CD4-positive, alpha-beta T cell (primary cell): Measurements from ENCODE around the gene CDC37. TPM values are rescaled to one million over a fixed set of nuclear protein-coding genes. Genes with fewer than 3 reads are reported as not detected.
A peak's percentile ranks its signal among the peaks of the same experiment; 100 is the strongest.

Source experiments
- ATAC-seq: fragments of 200-7000 bp; cut with Tn5 transposase; one replicate; pipeline ENCODE4 v1.10.0; 2022; ENCODE audit warnings: mild to moderate bottlenecking; ENCODE audit not compliant: poor library complexity
- CTCF ChIA-PET: fragments of 350-600 bp; sonication (Branson Sonifier 250); formaldehyde crosslinking; loops from one replicate; lab custom pipeline; 2021; ENCODE audit warnings: antibody characterized with exemption, inconsistent platforms; lab: Charles Lee
- POLR2A ChIA-PET: fragments of 350-600 bp; sonication (Branson Sonifier 250); formaldehyde crosslinking; loops from one replicate; lab custom pipeline; 2021; ENCODE audit warnings: antibody characterized with exemption, inconsistent platforms; lab: Charles Lee
- DNase-seq, 14 experiments: peaks; one replicate each; pipeline ENCODE4 v3.0.0-alpha.2; 2013 to 2020; ENCODE audit warnings: mixed read lengths in 2 of 14
- H3K27ac ChIP-seq, 2 donors: one replicate each; pipeline versions ENCODE4 v1.5.1 to v1.7.0; 2013; ENCODE audit warnings: low read length in 2 of 2, low read depth in 1 of 2, mild to moderate bottlenecking in 1 of 2
- H3K27me3 ChIP-seq, 2 experiments: 1 replicate in 1 of 2; 2 replicates in 1 of 2; pipeline versions ENCODE4 v1.6.1 to v1.7.0; 2013; ENCODE audit warnings: low read length in 2 of 2, control low read depth in 1 of 2, mild to moderate bottlenecking in 1 of 2, moderate library complexity in 1 of 2; ENCODE audit not compliant: insufficient read depth in 2 of 2, control insufficient read depth in 1 of 2
- H3K36me3 ChIP-seq: one replicate; pipeline ENCODE4 v1.6.1; 2013; ENCODE audit warnings: low read length, control low read depth; ENCODE audit not compliant: insufficient read depth
- H3K4me1 ChIP-seq: one replicate; pipeline ENCODE4 v1.6.1; 2013; ENCODE audit warnings: low read length, control low read depth; ENCODE audit not compliant: insufficient read depth
- H3K4me3 ChIP-seq: one replicate; pipeline ENCODE4 v1.5.1; 2013; ENCODE audit warnings: mild to moderate bottlenecking, low read length, moderate library complexity
- H3K9me3 ChIP-seq, 2 experiments: 1 replicate in 1 of 2; 2 replicates in 1 of 2; pipeline versions ENCODE4 v1.6.1 to v1.7.0; 2013; ENCODE audit warnings: low read length in 2 of 2, mild to moderate bottlenecking in 2 of 2, control low read depth in 1 of 2, moderate library complexity in 1 of 2; ENCODE audit not compliant: control insufficient read depth in 1 of 2, insufficient read depth in 1 of 2
- H3K27ac Mint-ChIP-seq: one replicate; pipeline ENCODE4 v1.8.0; 2020; ENCODE audit warnings: mixed read lengths
- H3K27me3 Mint-ChIP-seq: one replicate; pipeline ENCODE4 v1.8.0; 2021; ENCODE audit warnings: mixed read lengths
- H3K36me3 Mint-ChIP-seq: one replicate; pipeline ENCODE4 v1.8.0; 2021; ENCODE audit warnings: low read depth, mixed read lengths
- H3K4me1 Mint-ChIP-seq: one replicate; pipeline ENCODE4 v1.8.0; 2021; ENCODE audit warnings: low read depth, mixed read lengths
- H3K4me3 Mint-ChIP-seq: one replicate; pipeline ENCODE4 v1.8.0; 2020; ENCODE audit warnings: mild to moderate bottlenecking, mixed read lengths
- H3K9me3 Mint-ChIP-seq: one replicate; pipeline ENCODE4 v1.8.0; 2020; ENCODE audit warnings: mixed read lengths
- intact Hi-C, 2 experiments: fragments of 100-400 bp; cut with DNase I in 1 of 2; cut with micrococcal nuclease in 1 of 2; formaldehyde crosslinking; loops; one replicate each; pipeline versions ENCODE4 v1.15.1 to v1.9.0; 2023 to 2025; cut with DNase I, micrococcal nuclease
- total RNA-seq, 174 experiments: library from RNA in 2 of 174; stranded (reverse) in 2 of 174; gene quantifications; one replicate each; pipeline ENCODE4 v1.2.3 and lab custom pipeline; 2021 to 2026
- TF ChIP-seq, protein P1 (sequence below): fragments of 200-600 bp; IDR thresholded peaks from one replicate; pipeline ENCODE4 v1.8.0; 2022; ENCODE audit warnings: antibody characterized with exemption, mild to moderate bottlenecking

CDC37 gene
- total RNA-seq, 2 experiments from 2014 or later, result 162 to 164 TPM

DNA sequence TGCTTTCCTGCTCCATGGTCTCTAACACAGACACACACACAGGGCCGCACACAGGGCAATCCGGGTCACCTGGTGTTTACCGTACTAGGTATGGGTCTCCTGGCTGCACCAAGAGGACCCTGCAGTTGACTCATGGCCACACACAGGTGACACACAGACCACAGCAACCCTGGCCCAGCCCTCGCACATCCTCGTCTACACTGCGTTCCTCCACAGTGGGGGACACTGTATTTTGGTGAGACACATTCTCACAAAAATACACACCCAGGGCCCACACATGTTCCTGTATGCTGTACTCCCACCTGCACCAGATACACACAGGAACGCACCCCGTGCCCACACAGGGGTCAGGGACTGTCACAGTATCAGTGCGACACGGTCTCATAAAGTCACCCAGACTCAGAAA lies 29.8 kb upstream of the CDC37 start:
- peaks cover 41% of the 10 kb centered on the region for H3K4me1 Mint-ChIP-seq
- Histone ChIP-seq H3K27ac (no peak overlapping the region), H3K4me1 (peaks cover 54% of the 10 kb centered on the region), H3K27me3 (peaks cover 17 to 19% of the 10 kb centered on the region in 2 experiments), H3K9me3 (peaks cover 0 to 8% of the 10 kb centered on the region in 2 experiments), H3K36me3 (no peaks in the 10 kb centered on the region), H3K4me3 (no peak overlapping the region)
- H3K9me3 Mint-ChIP-seq, result no peaks in the 10 kb centered on the region
- intact Hi-C loops, result no loop called here
- ChIA-PET POLR2A (no interaction called here), CTCF (interaction anchor here (3.5 kb wide), 1 partner anchor 17 kb away, joined by 18 read pairs; no protein-coding TSS in a partner anchor)
- H3K27ac Mint-ChIP-seq, result peak overlapping the region; percentile 31
- ATAC-seq (no peak), DNase-seq (no peak)
- TF ChIP-seq, protein P1, sequence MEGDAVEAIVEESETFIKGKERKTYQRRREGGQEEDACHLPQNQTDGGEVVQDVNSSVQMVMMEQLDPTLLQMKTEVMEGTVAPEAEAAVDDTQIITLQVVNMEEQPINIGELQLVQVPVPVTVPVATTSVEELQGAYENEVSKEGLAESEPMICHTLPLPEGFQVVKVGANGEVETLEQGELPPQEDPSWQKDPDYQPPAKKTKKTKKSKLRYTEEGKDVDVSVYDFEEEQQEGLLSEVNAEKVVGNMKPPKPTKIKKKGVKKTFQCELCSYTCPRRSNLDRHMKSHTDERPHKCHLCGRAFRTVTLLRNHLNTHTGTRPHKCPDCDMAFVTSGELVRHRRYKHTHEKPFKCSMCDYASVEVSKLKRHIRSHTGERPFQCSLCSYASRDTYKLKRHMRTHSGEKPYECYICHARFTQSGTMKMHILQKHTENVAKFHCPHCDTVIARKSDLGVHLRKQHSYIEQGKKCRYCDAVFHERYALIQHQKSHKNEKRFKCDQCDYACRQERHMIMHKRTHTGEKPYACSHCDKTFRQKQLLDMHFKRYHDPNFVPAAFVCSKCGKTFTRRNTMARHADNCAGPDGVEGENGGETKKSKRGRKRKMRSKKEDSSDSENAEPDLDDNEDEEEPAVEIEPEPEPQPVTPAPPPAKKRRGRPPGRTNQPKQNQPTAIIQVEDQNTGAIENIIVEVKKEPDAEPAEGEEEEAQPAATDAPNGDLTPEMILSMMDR, result no peak
- peaks cover 3% of the 10 kb centered on the region for H3K36me3 Mint-ChIP-seq
- peaks cover 41% of the 10 kb centered on the region for H3K27me3 Mint-ChIP-seq
- peak overlapping the region; percentile 75 for H3K4me3 Mint-ChIP-seq

DNA sequence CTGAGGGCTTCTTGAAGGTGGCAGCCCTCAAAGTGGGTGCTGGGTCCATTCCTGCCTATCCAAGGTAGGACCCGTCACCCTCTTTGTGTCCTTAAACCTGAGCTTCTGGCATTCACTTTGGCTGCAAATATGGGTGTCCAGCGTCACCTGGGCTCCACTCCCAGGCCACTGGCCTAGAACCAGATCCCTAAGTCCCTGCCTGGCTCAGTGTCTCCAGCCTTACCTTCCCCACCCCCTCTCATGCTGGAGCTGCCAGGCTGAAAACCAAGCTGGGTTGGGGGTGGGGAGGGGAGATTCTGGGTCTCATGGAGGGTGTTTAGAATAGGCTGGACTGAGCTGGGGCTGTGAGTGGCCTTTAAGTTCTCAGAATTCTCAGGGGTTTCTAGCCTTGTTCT lies 29.4 kb upstream of the CDC37 start:
- Histone ChIP-seq H3K36me3 (no peaks in the 10 kb centered on the region), H3K4me3 (peak overlapping the region; percentile 31), H3K4me1 (peaks cover 58% of the 10 kb centered on the region), H3K27me3 (peaks cover 17 to 19% of the 10 kb centered on the region in 2 experiments), H3K9me3 (peaks cover 0 to 8% of the 10 kb centered on the region in 2 experiments), H3K27ac (peak overlapping the region in 1 of 2 donors; percentile 40)
- Mint-ChIP-seq H3K9me3 (no peaks in the 10 kb centered on the region), H3K36me3 (peaks cover 5% of the 10 kb centered on the region), H3K4me1 (peaks cover 45% of the 10 kb centered on the region), H3K27me3 (peaks cover 45% of the 10 kb centered on the region), H3K27ac (peak overlapping the region; percentile 31), H3K4me3 (peak overlapping the region; percentile 75)
- CTCF ChIA-PET, result interaction anchor here (3.5 kb wide), 1 partner anchor 16 kb away, joined by 18 read pairs; no protein-coding TSS in a partner anchor
- intact Hi-C loops, result no loop called here
- POLR2A ChIA-PET, result interaction anchor here (1.5 kb wide), 1 partner anchor 29 kb away, joined by 5 read pairs; the partner anchor contains the start of gene CDC37
- ATAC-seq (no peak), DNase-seq (no peak)
- TF ChIP-seq, protein P1, result no peak

DNA sequence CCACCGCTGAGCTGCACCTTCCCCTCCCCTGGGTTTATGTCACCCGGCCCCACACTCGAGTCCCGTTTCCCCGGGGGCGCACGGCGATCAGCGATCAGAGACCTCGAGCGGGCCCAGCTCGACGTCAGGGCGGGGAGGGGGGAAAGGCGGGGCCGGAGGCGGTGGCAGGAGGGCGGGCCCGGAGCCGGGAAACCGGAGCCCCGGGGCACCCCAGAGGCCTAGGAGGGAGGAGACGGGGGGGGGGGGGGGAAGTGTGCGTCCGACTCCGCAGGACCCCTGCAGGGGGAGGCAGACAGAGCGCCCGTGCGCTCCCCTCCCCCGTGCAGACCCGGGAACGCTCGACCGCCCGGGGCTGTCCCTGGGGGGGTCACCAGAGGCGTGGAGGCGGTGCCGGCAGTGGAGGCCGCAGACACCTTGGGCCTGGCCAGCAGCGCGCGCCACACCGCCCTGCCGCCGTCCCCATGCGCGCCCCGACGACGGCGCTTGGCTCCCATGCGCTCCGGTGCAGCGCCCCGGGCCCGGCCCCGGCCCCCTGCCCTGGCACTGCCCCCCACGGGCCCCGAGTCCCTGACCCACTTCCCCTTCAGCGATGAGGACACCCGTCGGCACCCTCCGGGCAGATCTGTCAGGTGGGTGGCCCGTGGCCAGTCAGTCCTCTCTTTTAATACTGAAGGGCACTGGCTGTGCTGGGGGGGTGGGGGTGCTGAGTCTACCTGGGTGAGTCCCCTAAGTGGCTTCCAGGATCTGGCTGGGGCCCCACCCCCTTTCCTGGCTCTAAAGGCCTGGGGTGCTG lies 28.8 kb upstream of the CDC37 start:
- Mint-ChIP-seq H3K4me1 (peaks cover 49% of the 10 kb centered on the region), H3K36me3 (peaks cover 5% of the 10 kb centered on the region), H3K27ac (peak overlapping the region; percentile 87), H3K9me3 (no peaks in the 10 kb centered on the region), H3K27me3 (peaks cover 51% of the 10 kb centered on the region), H3K4me3 (peak overlapping the region; percentile 85)
- Histone ChIP-seq H3K9me3 (peaks cover 0 to 8% of the 10 kb centered on the region in 2 experiments), H3K4me3 (peak overlapping the region; percentile 53), H3K4me1 (peaks cover 64% of the 10 kb centered on the region), H3K36me3 (no peaks in the 10 kb centered on the region), H3K27me3 (peaks cover 17 to 19% of the 10 kb centered on the region in 2 experiments), H3K27ac (peak overlapping the region in 1 of 2 donors; percentile 79)
- DNase-seq (peak; percentile 43 to 87 (median 62)), ATAC-seq (peak; percentile 39)
- TF ChIP-seq, protein P1, result no peak
- POLR2A ChIA-PET, result interaction anchor here (0.6 to 1.5 kb wide), 4 partner anchors 25 to 232 kb away, joined by 3 to 5 read pairs (median 3); partner anchors contain the start of gene CDC37
- intact Hi-C loops, result no loop called here
- CTCF ChIA-PET, result interaction anchor here (0.5 to 3.5 kb wide), 4 partner anchors 11 to 195 kb away, joined by 3 to 18 read pairs (median 4); partner anchors contain the start of gene CDC37
